Measurements from ENCODE around the gene FAM72C.
"Not testable (repeated sequence)": the region's sequence is repeated elsewhere in the genome, so short reads cannot be mapped to it uniquely, and the experiment has no call there.

GRCh38 chr1:143989427-143989712 lies 17.6 kb upstream of the FAM72C start:
- not testable (repeated sequence) for TF ChIP-seq CTCF, POLR2A (IDR thresholded peaks at IDR 0.05)

Data from testis (tissue), 2 donors.